Measurements from ENCODE around the gene SCN4B. TPM values are rescaled to one million over a fixed set of nuclear protein-coding genes. Genes with fewer than 3 reads are reported as not detected.
A peak's percentile ranks its signal among the peaks of the same experiment; 100 is the strongest.

SCN4B gene
- total RNA-seq, 1 donor from 2014 or later, result 0.89 TPM

GRCh38 chr11:118109231-118109630, 43.4 kb downstream of the SCN4B start:
- H3K9me3 Mint-ChIP-seq (ENCODE audit: unreplicated experiment), result peaks cover 4% of the 10 kb centered on the region
- Histone ChIP-seq H3K4me2 (ENCODE audit: low read length) (no peak overlapping the region), H3K4me3 (ENCODE audit: insufficient read depth, low read depth, low read length) (no peak overlapping the region), H3K79me2 (ENCODE audit: insufficient read depth, low read length) (no peaks in the 10 kb centered on the region), H3K36me3 (ENCODE audit: insufficient read depth, low read length) (no peaks in the 10 kb centered on the region), H3K9me3 (ENCODE audit: insufficient read depth, low read depth, low read length) (no peaks in the 10 kb centered on the region), H3K27ac (ENCODE audit: low read depth, low read length) (no peak overlapping the region), H4K20me1 (ENCODE audit: insufficient read depth, low read length) (no peaks in the 10 kb centered on the region), H2AFZ (ENCODE audit: low read depth, low read length) (no peak overlapping the region), H3K9ac (ENCODE audit: low read length) (no peak overlapping the region), H3K4me1 (ENCODE audit: insufficient read depth, low read length) (no peaks in the 10 kb centered on the region), H3K27me3 (ENCODE audit: insufficient read depth, low read length) (no peaks in the 10 kb centered on the region)
- TF ChIP-seq EZH2 (IDR thresholded peaks at IDR 0.05; ENCODE audit: insufficient read depth, low read length), result no peak
- TF ChIP-seq, protein P1, sequence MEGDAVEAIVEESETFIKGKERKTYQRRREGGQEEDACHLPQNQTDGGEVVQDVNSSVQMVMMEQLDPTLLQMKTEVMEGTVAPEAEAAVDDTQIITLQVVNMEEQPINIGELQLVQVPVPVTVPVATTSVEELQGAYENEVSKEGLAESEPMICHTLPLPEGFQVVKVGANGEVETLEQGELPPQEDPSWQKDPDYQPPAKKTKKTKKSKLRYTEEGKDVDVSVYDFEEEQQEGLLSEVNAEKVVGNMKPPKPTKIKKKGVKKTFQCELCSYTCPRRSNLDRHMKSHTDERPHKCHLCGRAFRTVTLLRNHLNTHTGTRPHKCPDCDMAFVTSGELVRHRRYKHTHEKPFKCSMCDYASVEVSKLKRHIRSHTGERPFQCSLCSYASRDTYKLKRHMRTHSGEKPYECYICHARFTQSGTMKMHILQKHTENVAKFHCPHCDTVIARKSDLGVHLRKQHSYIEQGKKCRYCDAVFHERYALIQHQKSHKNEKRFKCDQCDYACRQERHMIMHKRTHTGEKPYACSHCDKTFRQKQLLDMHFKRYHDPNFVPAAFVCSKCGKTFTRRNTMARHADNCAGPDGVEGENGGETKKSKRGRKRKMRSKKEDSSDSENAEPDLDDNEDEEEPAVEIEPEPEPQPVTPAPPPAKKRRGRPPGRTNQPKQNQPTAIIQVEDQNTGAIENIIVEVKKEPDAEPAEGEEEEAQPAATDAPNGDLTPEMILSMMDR (IDR thresholded peaks at IDR 0.05; ENCODE audit: insufficient read depth, low read depth, low read length), result no peak
- DNase-seq (ENCODE audit: low read depth) (peak; percentile 23), FAIRE-seq (no peak)
- H3K4me1 Mint-ChIP-seq (ENCODE audit: low read depth, unreplicated experiment), result peaks cover 7% of the 10 kb centered on the region
- peaks cover 1% of the 10 kb centered on the region for H3K36me3 Mint-ChIP-seq (ENCODE audit: low read depth, unreplicated experiment)
- H3K27ac Mint-ChIP-seq (ENCODE audit: unreplicated experiment), result no peak overlapping the region
- H3K4me3 Mint-ChIP-seq (ENCODE audit: unreplicated experiment), result no peak overlapping the region
- H3K27me3 Mint-ChIP-seq (ENCODE audit: low read depth, unreplicated experiment), result peaks cover 18% of the 10 kb centered on the region

DNA sequence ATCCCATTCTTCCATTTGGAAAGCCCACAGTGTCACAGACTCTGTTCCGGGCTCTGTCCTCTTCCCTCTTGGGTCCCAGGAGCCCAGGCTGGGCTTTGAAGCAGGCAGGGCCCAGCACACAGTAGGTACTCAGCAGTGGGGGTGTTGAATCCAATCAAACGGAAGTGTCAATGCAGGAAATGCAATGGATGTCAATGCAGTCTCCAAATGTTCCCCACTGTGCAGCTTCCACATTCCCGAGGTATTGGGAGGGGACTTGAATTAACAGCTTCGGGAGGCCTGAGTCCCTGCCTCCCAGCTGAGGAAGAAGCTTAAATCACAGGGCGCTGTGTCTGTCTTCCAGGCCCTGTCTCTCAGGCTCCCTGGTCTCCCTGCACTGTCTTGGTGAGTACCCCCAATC, 44.1 kb downstream of the SCN4B start:
- Mint-ChIP-seq H3K9me3 (ENCODE audit: unreplicated experiment) (peaks cover 6% of the 10 kb centered on the region), H3K36me3 (ENCODE audit: low read depth, unreplicated experiment) (peaks cover 1% of the 10 kb centered on the region), H3K27ac (ENCODE audit: unreplicated experiment) (no peak overlapping the region), H3K27me3 (ENCODE audit: low read depth, unreplicated experiment) (peaks cover 21% of the 10 kb centered on the region), H3K4me3 (ENCODE audit: unreplicated experiment) (no peak overlapping the region), H3K4me1 (ENCODE audit: low read depth, unreplicated experiment) (peaks cover 7% of the 10 kb centered on the region)
- Histone ChIP-seq H3K4me1 (ENCODE audit: insufficient read depth, low read length) (no peaks in the 10 kb centered on the region), H3K27ac (ENCODE audit: low read depth, low read length) (no peak overlapping the region), H3K4me3 (ENCODE audit: insufficient read depth, low read depth, low read length) (no peak overlapping the region), H2AFZ (ENCODE audit: low read depth, low read length) (no peak overlapping the region), H4K20me1 (ENCODE audit: insufficient read depth, low read length) (no peaks in the 10 kb centered on the region), H3K9ac (ENCODE audit: low read length) (no peak overlapping the region), H3K4me2 (ENCODE audit: low read length) (no peak overlapping the region), H3K27me3 (ENCODE audit: insufficient read depth, low read length) (no peaks in the 10 kb centered on the region), H3K9me3 (ENCODE audit: insufficient read depth, low read depth, low read length) (no peaks in the 10 kb centered on the region), H3K79me2 (ENCODE audit: insufficient read depth, low read length) (no peaks in the 10 kb centered on the region), H3K36me3 (ENCODE audit: insufficient read depth, low read length) (no peaks in the 10 kb centered on the region)
- DNase-seq (ENCODE audit: low read depth) (no peak), FAIRE-seq (no peak)
- no peak for TF ChIP-seq EZH2 (IDR thresholded peaks at IDR 0.05; ENCODE audit: insufficient read depth, low read length)
- TF ChIP-seq, protein P1 (IDR thresholded peaks at IDR 0.05; ENCODE audit: insufficient read depth, low read depth, low read length), result no peak

- Histone ChIP-seq H3K79me2 (ENCODE audit: insufficient read depth, low read length) (no peaks in the 10 kb centered on the region), H3K4me2 (ENCODE audit: low read length) (no peak overlapping the region), H3K27me3 (ENCODE audit: insufficient read depth, low read length) (no peaks in the 10 kb centered on the region), H3K4me3 (ENCODE audit: insufficient read depth, low read depth, low read length) (no peak overlapping the region), H3K4me1 (ENCODE audit: insufficient read depth, low read length) (no peaks in the 10 kb centered on the region), H3K36me3 (ENCODE audit: insufficient read depth, low read length) (no peaks in the 10 kb centered on the region), H3K27ac (ENCODE audit: low read depth, low read length) (no peak overlapping the region), H2AFZ (ENCODE audit: low read depth, low read length) (no peak overlapping the region), H4K20me1 (ENCODE audit: insufficient read depth, low read length) (no peaks in the 10 kb centered on the region), H3K9me3 (ENCODE audit: insufficient read depth, low read depth, low read length) (no peaks in the 10 kb centered on the region), H3K9ac (ENCODE audit: low read length) (no peak overlapping the region)
- FAIRE-seq, result no peak
- Mint-ChIP-seq H3K27ac (ENCODE audit: unreplicated experiment) (no peak overlapping the region), H3K36me3 (ENCODE audit: low read depth, unreplicated experiment) (peaks cover 1% of the 10 kb centered on the region), H3K9me3 (ENCODE audit: unreplicated experiment) (peaks cover 6% of the 10 kb centered on the region), H3K4me3 (ENCODE audit: unreplicated experiment) (no peak overlapping the region), H3K27me3 (ENCODE audit: low read depth, unreplicated experiment) (peaks cover 21% of the 10 kb centered on the region), H3K4me1 (ENCODE audit: low read depth, unreplicated experiment) (peaks cover 7% of the 10 kb centered on the region)
- TF ChIP-seq, protein P1 (IDR thresholded peaks at IDR 0.05; ENCODE audit: insufficient read depth, low read depth, low read length), result no peak
- TF ChIP-seq EZH2 (IDR thresholded peaks at IDR 0.05; ENCODE audit: insufficient read depth, low read length), result no peak
- DNase-seq (ENCODE audit: low read depth), result no peak
Observed at GRCh38 chr11:118106789-118107335, 45.8 kb downstream of the SCN4B start.
